ENCODE results near the gene ZNF101. TPM values are rescaled to one million over a fixed set of nuclear protein-coding genes. Genes with fewer than 3 reads are reported as not detected.

Gene ZNF101
- total RNA-seq, 2 donors from 2014 or later = 56.0 to 56.1 TPM

DNA sequence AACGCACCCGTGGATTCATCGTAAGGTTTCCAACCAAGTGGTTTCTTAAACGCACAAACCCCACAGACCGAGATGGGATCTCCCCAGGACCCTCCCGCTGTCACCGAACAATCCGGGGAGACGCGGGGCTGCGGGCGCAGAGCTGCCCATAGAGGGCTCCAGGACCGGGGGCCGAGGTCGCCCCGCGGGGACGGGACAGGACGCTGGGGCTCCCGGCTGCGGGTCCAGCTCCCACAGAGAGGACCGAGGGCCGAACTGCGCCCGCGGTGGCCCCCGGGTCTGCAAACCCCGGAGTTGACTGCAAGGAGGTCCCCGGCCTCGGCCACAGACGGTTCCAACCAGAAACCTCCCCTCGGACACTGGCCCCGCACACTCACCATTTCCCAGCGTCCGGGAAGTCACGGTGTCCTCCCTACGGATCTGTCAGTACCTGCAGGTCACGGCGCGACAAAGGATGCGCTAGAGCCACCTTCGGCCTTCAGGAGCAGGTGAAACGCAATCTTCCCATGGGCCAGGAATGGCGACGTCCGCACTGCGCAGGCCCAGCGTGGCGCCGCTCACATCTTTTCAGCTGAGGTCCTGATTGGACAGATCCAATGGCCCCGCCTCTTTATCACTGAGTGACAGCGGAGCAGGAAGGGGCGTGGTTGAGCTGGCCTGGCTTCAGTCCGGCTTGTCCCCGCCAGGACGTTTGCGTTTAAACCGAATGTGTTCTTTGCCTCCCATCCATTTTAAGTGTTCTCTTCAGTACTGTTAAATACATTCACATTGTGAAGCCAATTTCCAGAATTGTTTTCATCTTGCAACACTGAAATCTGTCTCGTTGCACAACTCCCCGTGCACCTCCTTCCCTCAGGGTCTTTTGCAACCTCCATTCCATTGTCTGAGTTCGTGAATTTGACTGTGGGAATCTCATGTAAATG lies 64.2 kb downstream of the ZNF101 start, which contains the start of gene ZNF14:
ZNF14 (minus strand) TSS at position 534 of the 923 bp plus-strand sequence; CDS start at position 380, 154 bp downstream.
- H3K27ac Mint-ChIP-seq = peak within 1 kb of the TSS; percentile 94
- no peaks in the 10 kb centered on the region for H3K27me3 Mint-ChIP-seq
- ATAC-seq (peak; percentile 100), DNase-seq (peak; percentile 77 to 79 (median 78))
- peaks cover 11% of the 10 kb centered on the region for H3K36me3 Mint-ChIP-seq (ENCODE audit: low read depth)
- peaks cover 8% of the 10 kb centered on the region for H3K9me3 ChIP-seq (ENCODE audit: control insufficient read depth, low read length, poor library complexity, severe bottlenecking)
- H3K4me3 Mint-ChIP-seq = peak within 1 kb of the TSS; percentile 98
- peaks cover 18% of the 10 kb centered on the region for H3K4me1 Mint-ChIP-seq

Other genes starting within 250 kb of the ZNF101 start
- gene TSSK6, start 153.3 kb upstream of the ZNF101 start, total RNA-seq = 1 to 10 TPM; 3.8 to 3.9 TPM
- gene NDUFA13, start 152.6 kb upstream of the ZNF101 start, total RNA-seq = 100 to 1,000 TPM; 175 to 195 TPM
- gene YJEFN3, start 139.9 kb upstream of the ZNF101 start, total RNA-seq = 1 to 10 TPM; 3.0 to 6.1 TPM
- gene CILP2, start 130.6 kb upstream of the ZNF101 start, total RNA-seq = under 1 TPM; 0.73 to 0.99 TPM
- 10 to 100 TPM; 49.7 to 58.4 TPM for gene PBX4, start 50.2 kb upstream of the ZNF101 start, total RNA-seq
- gene LPAR2, start 40.6 kb upstream of the ZNF101 start, total RNA-seq = 10 to 100 TPM; 66.5 to 67.2 TPM
- gene GMIP, start 25.2 kb upstream of the ZNF101 start, total RNA-seq = 10 to 100 TPM; 85.0 to 91.7 TPM
- 10 to 100 TPM; 91.4 to 98.8 TPM for gene ATP13A1, start 5.2 kb upstream of the ZNF101 start, total RNA-seq
- 10 to 100 TPM; 18.7 to 22.5 TPM for gene ZNF14, start 64.3 kb downstream of the ZNF101 start, total RNA-seq
- gene ZNF506, start 152.9 kb downstream of the ZNF101 start, total RNA-seq = 10 to 100 TPM; 31.7 to 50.6 TPM
- 1 to 10 TPM; 5.8 to 8.0 TPM for gene ZNF253, start 197.0 kb downstream of the ZNF101 start, total RNA-seq
- gene ZNF93, start 232.1 kb downstream of the ZNF101 start, total RNA-seq = 1 to 10 TPM; 3.9 to 4.4 TPM